ENCODE measurements around the gene FAM81A.

GRCh38 chr15:59437817-59438624 is at the start of gene FAM81A:
- TF ChIP-seq FOXA1 (IDR thresholded peaks at IDR 0.05; ENCODE audit: borderline replicate concordance): no peak
- TF ChIP-seq SUPT5H (IDR thresholded peaks at IDR 0.05): no peak
- no peak for TF ChIP-seq ZNF431 (CRISPR knock-in tag; IDR thresholded peaks at IDR 0.05)
- no peak for TF ChIP-seq EHMT2 (IDR thresholded peaks at IDR 0.05)
- no peak for TF ChIP-seq CTCF (IDR thresholded peaks at IDR 0.05 in 2 of 3, conservative IDR thresholded peaks at IDR 0.05 in 1 of 3; ENCODE audit: insufficient read depth in 2 of 3, low read depth in 1 of 3, low read length in 3 of 3)
- no peak for TF ChIP-seq ZNF24 (IDR thresholded peaks at IDR 0.05)
- TF ChIP-seq NFATC3 (IDR thresholded peaks at IDR 0.05): no peak

All from K562 (cell line).